GM19351 (cell line): Measurements from ENCODE around the gene VAMP5.
"Not testable (repeated sequence)": the region's sequence is repeated elsewhere in the genome, so short reads cannot be mapped to it uniquely, and the experiment has no call there.

ENCODE experiments used
- ATAC-seq: cut with Tn5 transposase; IDR thresholded peaks from one replicate; pipeline ENCODE4 v1.9.1; 2021; ENCODE audit warnings: mild to moderate bottlenecking, moderate library complexity; ENCODE audit not compliant: unreplicated experiment

The VAMP5 gene

GRCh38 chr2:85549826-85550225 lies 34.4 kb upstream of the VAMP5 start:
- ATAC-seq, result no peak

GRCh38 chr2:85550486-85550885 lies 33.7 kb upstream of the VAMP5 start:
- no peak for ATAC-seq

- ATAC-seq, result peak; percentile 74
Measured at GRCh38 chr2:85551698-85552678, 32.2 kb upstream of the VAMP5 start.

- no peak for ATAC-seq
Measured at GRCh38 chr2:85553184-85553583, 31.0 kb upstream of the VAMP5 start.

- ATAC-seq, result no peak
Measured at GRCh38 chr2:85554980-85555612, 29.1 kb upstream of the VAMP5 start.

- no peak for ATAC-seq
Measured at GRCh38 chr2:85557130-85557529, 27.1 kb upstream of the VAMP5 start.

- ATAC-seq, result no peak
Measured at GRCh38 chr2:85558160-85558559, 26.1 kb upstream of the VAMP5 start.

GRCh38 chr2:85560403-85560726 lies 23.9 kb upstream of the VAMP5 start:
- not testable (repeated sequence) for ATAC-seq

- peak; percentile 27 for ATAC-seq
Measured at GRCh38 chr2:85560812-85561279, 23.4 kb upstream of the VAMP5 start.

GRCh38 chr2:85561280-85562212 lies 22.7 kb upstream of the VAMP5 start, which contains the start of gene GGCX:
GGCX (minus strand) TSS chr2:85561493; CDS start chr2:85561428, 65 bp downstream.
- ATAC-seq, result peak; percentile 93

- ATAC-seq, result no peak
Measured at GRCh38 chr2:85564144-85564563, 20.1 kb upstream of the VAMP5 start.

- no peak for ATAC-seq
Measured at GRCh38 chr2:85566265-85566664, 18.0 kb upstream of the VAMP5 start.

- ATAC-seq, result no peak
Measured at GRCh38 chr2:85575739-85576138, 8.5 kb upstream of the VAMP5 start.

GRCh38 chr2:85577063-85577385 lies 7.2 kb upstream of the VAMP5 start:
- ATAC-seq, result no peak

- peak; percentile 74 for ATAC-seq
Measured at GRCh38 chr2:85577386-85578242, 6.6 kb upstream of the VAMP5 start, which contains the start of gene VAMP8. VAMP8 (plus strand) TSS chr2:85577586; CDS start chr2:85577647, 61 bp downstream.

GRCh38 chr2:85578243-85579180 lies 5.7 kb upstream of the VAMP5 start:
- ATAC-seq, result peak; percentile 45

GRCh38 chr2:85579266-85579935 lies 4.8 kb upstream of the VAMP5 start:
- no peak for ATAC-seq

- ATAC-seq, result no peak
Measured at GRCh38 chr2:85580206-85580605, 4.0 kb upstream of the VAMP5 start.
